ENCODE data around the gene GADD45G.

DNA sequence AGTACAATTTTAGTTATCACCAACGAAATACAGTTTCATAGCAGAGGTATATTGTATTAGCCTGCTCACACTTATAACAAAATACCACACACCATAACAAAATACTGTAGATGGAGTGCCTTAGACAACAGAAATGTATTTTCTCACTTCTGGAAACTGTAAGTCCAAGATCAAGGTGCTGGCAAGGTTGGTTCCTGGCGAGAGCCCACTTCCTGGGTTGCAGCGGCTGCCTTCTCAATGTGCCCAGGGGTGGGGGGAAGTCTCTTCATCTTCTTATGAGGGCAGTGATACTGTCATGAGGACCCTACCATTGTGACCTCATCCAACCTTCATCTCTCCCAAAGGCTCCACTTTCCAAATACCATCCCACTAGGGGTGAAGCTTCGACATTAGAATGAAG lies 30.5 kb upstream of the GADD45G start:
- TF ChIP-seq, protein P1, sequence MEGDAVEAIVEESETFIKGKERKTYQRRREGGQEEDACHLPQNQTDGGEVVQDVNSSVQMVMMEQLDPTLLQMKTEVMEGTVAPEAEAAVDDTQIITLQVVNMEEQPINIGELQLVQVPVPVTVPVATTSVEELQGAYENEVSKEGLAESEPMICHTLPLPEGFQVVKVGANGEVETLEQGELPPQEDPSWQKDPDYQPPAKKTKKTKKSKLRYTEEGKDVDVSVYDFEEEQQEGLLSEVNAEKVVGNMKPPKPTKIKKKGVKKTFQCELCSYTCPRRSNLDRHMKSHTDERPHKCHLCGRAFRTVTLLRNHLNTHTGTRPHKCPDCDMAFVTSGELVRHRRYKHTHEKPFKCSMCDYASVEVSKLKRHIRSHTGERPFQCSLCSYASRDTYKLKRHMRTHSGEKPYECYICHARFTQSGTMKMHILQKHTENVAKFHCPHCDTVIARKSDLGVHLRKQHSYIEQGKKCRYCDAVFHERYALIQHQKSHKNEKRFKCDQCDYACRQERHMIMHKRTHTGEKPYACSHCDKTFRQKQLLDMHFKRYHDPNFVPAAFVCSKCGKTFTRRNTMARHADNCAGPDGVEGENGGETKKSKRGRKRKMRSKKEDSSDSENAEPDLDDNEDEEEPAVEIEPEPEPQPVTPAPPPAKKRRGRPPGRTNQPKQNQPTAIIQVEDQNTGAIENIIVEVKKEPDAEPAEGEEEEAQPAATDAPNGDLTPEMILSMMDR (IDR thresholded peaks at IDR 0.05), result no peak
- TF ChIP-seq ZFX (IDR thresholded peaks at IDR 0.05; ENCODE audit: borderline replicate concordance), result no peak
